K562 (cell line): ENCODE results near the gene UTP15. TPM values are rescaled to one million over a fixed set of nuclear protein-coding genes. Genes with fewer than 3 reads are reported as not detected.

Experiments used
- ATAC-seq: fragments of 200-7000 bp; cut with Tn5 transposase; 3 replicates; pipeline ENCODE4 v1.9.1; 2020; ENCODE audit warnings: moderate library complexity
- BruUV-seq: library from RNA; stranded (reverse); fragments of 400-500 nt; replicated peaks from 2 replicates; lab custom pipeline; 2021; lab: Mats Ljungman, UMichigan
- CTCF ChIA-PET: fragments of 300-600 bp; formaldehyde crosslinking; extraction: SDS; loops from one replicate; lab custom pipeline; 2021; ENCODE audit warnings: low intra/inter-chr PET ratio; lab: Yijun Ruan, JAX
- POLR2A ChIA-PET: fragments of 300-600, 350-650 bp; sonication (Branson Sonifier 250); formaldehyde crosslinking; extraction: SDS; loops from one replicate; lab custom pipeline; 2021; ENCODE audit warnings: antibody characterized with exemption, inconsistent platforms; lab: Yijun Ruan, JAX
- DNase-seq, 4 experiments: peaks; one replicate each; pipeline versions ENCODE4 v3.0.0 to v3.0.0-alpha.2; 2011 to 2018; ENCODE audit warnings: low spot score in 3 of 4, mixed read lengths in 3 of 4; ENCODE audit errors: extremely low read depth in 1 of 4
- FAIRE-seq: peaks from 2 replicates; lab custom pipeline; 2011; peaks lifted over from hg19 to GRCh38; lab: Jason Lieb, UNC
- H2AFZ ChIP-seq: 2 replicates; pipeline ENCODE4 v1.6.0; 2011; ENCODE audit warnings: low read depth, low read length, control low read depth, inconsistent platforms
- H3K27ac ChIP-seq: fragments of 200-600 bp; 3 replicates; pipeline ENCODE4 v1.8.0; 2011; ENCODE audit warnings: low read depth, mild to moderate bottlenecking, control low read depth, inconsistent platforms, low read length, moderate library complexity, mixed read lengths; ENCODE audit errors: extremely low read depth
- H3K27me3 ChIP-seq, 2 experiments: fragments of 300-600 bp in 1 of 2; 2 replicates in 1 of 2; 3 replicates in 1 of 2; pipeline versions ENCODE4 v1.6.0 to v1.8.0; 2011; ENCODE audit warnings: inconsistent platforms in 2 of 2, low read length in 2 of 2, mild to moderate bottlenecking in 1 of 2, mixed read lengths in 1 of 2, moderate library complexity in 1 of 2; ENCODE audit not compliant: control insufficient read depth in 2 of 2, insufficient read depth in 2 of 2
- H3K36me3 ChIP-seq: fragments of 300-600 bp; 3 replicates; pipeline ENCODE4 v1.8.0; 2011; ENCODE audit warnings: mild to moderate bottlenecking, low read length, inconsistent platforms; ENCODE audit not compliant: control insufficient read depth, insufficient read depth
- H3K4me1 ChIP-seq, 2 experiments: fragments of 200-600 bp in 1 of 2; replicated peaks in 1 of 2; 2 replicates in 1 of 2; 3 replicates in 1 of 2; pipeline versions ENCODE4 v1.5.1 to v1.8.0; 2011; ENCODE audit warnings: inconsistent platforms in 2 of 2, low read length in 2 of 2, mild to moderate bottlenecking in 1 of 2, mixed read lengths in 1 of 2, moderate library complexity in 1 of 2; ENCODE audit not compliant: control insufficient read depth in 2 of 2, insufficient read depth in 2 of 2
- H3K4me2 ChIP-seq: 2 replicates; pipeline ENCODE4 v1.6.1; 2011; ENCODE audit warnings: low read length, control low read depth, inconsistent platforms, mixed read lengths; ENCODE audit not compliant: insufficient read depth
- H3K4me3 ChIP-seq: fragments of 200-600 bp; sonication (generic), shearing (Covaris generic); 2 replicates; pipeline ENCODE4 v1.5.1; 2016; ENCODE audit warnings: control low read depth, inconsistent platforms
- H3K79me2 ChIP-seq: fragments of 200-600 bp; 3 replicates; pipeline ENCODE4 v1.8.0; 2011; ENCODE audit warnings: low read length, inconsistent platforms; ENCODE audit not compliant: control insufficient read depth, insufficient read depth
- H3K9ac ChIP-seq, 2 experiments: 2 replicates each; pipeline versions ENCODE4 v1.6.0 to v1.6.1; 2011; ENCODE audit warnings: low read depth in 2 of 2, low read length in 2 of 2, control low read depth in 1 of 2, inconsistent platforms in 1 of 2, mild to moderate bottlenecking in 1 of 2, mixed read lengths in 1 of 2; ENCODE audit not compliant: insufficient read depth in 1 of 2
- H3K9me1 ChIP-seq: one replicate; pipeline ENCODE4 v1.6.0; 2011; ENCODE audit warnings: inconsistent platforms, mild to moderate bottlenecking, low read length, moderate library complexity; ENCODE audit not compliant: control insufficient read depth, insufficient read depth
- H3K9me3 ChIP-seq: replicated peaks from 2 replicates; pipeline ENCODE4 v1.5.1; 2011; ENCODE audit warnings: low read depth, low read length, inconsistent platforms; ENCODE audit not compliant: control insufficient read depth, insufficient read depth
- H4K20me1 ChIP-seq: replicated peaks from 2 replicates; pipeline ENCODE4 v1.6.1; 2011; ENCODE audit warnings: low read length, inconsistent platforms, mixed read lengths; ENCODE audit not compliant: control insufficient read depth, insufficient read depth
- ATF7 ChIP-seq: fragments of 450-650 bp; IDR thresholded peaks from 2 replicates; pipeline ENCODE4 v1.7.1; 2014; ENCODE audit warnings: mild to moderate bottlenecking, moderate library complexity
- E2F5 ChIP-seq: sonication (generic); formaldehyde crosslinking; IDR thresholded peaks from 2 replicates; pipeline ENCODE4 v1.8.0; 2022; ENCODE audit warnings: mild to moderate bottlenecking, missing genetic modification reagents
- ELF2 ChIP-seq: fragments of 250-450 bp; sonication (Bioruptor Pico); IDR thresholded peaks from 2 replicates; pipeline ENCODE4 v1.5.0; 2021; ENCODE audit warnings: mild to moderate bottlenecking
- JUND ChIP-seq, 2 experiments: IDR thresholded peaks; 2 replicates in 1 of 2; 3 replicates in 1 of 2; pipeline ENCODE4 v1.6.1; 2011; ENCODE audit warnings: borderline replicate concordance in 2 of 2, low read depth in 2 of 2, low read length in 2 of 2, improper control_type of control experiment in 1 of 2, missing biosample characterization in 1 of 2, missing genetic modification characterization in 1 of 2, missing genetic modification reagents in 1 of 2
- KAT2B ChIP-seq: IDR thresholded peaks from one replicate; pipeline ENCODE4 v1.6.1; 2012; ENCODE audit warnings: low read depth, mild to moderate bottlenecking, control low read depth, inconsistent platforms, low read length, moderate library complexity
- NFXL1 ChIP-seq: fragments of 450-650 bp; formaldehyde crosslinking; IDR thresholded peaks from 2 replicates; pipeline ENCODE4 v1.4.0; 2021; ENCODE audit warnings: mild to moderate bottlenecking
- NR1H2 ChIP-seq: sonication (generic); formaldehyde crosslinking; IDR thresholded peaks from 2 replicates; pipeline ENCODE4 v1.4.0; 2020; ENCODE audit warnings: mild to moderate bottlenecking, missing genetic modification reagents
- PHF8 ChIP-seq: fragments of 200-600 bp; sonication (generic); IDR thresholded peaks from 2 replicates; pipeline ENCODE4 v1.6.1; 2012; ENCODE audit warnings: mixed run types, mild to moderate bottlenecking, inconsistent platforms, low read length, moderate library complexity, borderline replicate concordance
- SMARCA5 ChIP-seq: fragments of 450-650 bp; IDR thresholded peaks from 2 replicates; pipeline ENCODE4 v1.6.1; 2016
- THRAP3 ChIP-seq: fragments of 450-650 bp; IDR thresholded peaks from 2 replicates; pipeline ENCODE4 v1.6.1; 2016; ENCODE audit warnings: mild to moderate bottlenecking, inconsistent platforms, borderline replicate concordance
- U2AF1 ChIP-seq: fragments of 200-400 bp; formaldehyde crosslinking; optimal IDR thresholded peaks from 2 replicates; pipeline ENCODE3; 2017; ENCODE audit warnings: mild to moderate bottlenecking, low read depth, low read length, moderate library complexity
- ZNF232 ChIP-seq: sonication (generic); formaldehyde crosslinking; IDR thresholded peaks from 2 replicates; pipeline ENCODE4 v1.8.0; 2022; ENCODE audit warnings: mild to moderate bottlenecking, missing genetic modification reagents
- ZNF436 ChIP-seq: fragments of 250-450, 450-650 bp; sonication (Bioruptor Pico); formaldehyde crosslinking; IDR thresholded peaks from 2 replicates; pipeline ENCODE4 v1.7.0; 2020; ENCODE audit warnings: mild to moderate bottlenecking
- WGBS: fragments of 100-300 bp; shearing (Covaris generic); methylation state at CpG from one replicate; pipeline ENCODE4 v1.1.6; 2016; ENCODE audit warnings: low coverage, mixed read lengths; ENCODE audit not compliant: insufficient coverage; ENCODE audit errors: missing lambda C conversion rate; 5-methylcytosine and 5-hydroxymethylcytosine counted together
- in situ Hi-C: fragments of 300-500 bp; cut with MboI; formaldehyde crosslinking; loops from 4 replicates; pipeline ENCODE4 v1.15.0; 2018; ENCODE audit warnings: inconsistent platforms, mixed read lengths
- intact Hi-C: fragments of 100-400 bp; cut with micrococcal nuclease; formaldehyde crosslinking; loops from 2 replicates; pipeline ENCODE4 v1.14.2; 2022
- polyA plus RNA-seq, 8 experiments: library from polyadenylated mRNA; depleted of rRNA in 4 of 8; stranded (reverse) in 5 of 8; unstranded in 3 of 8; fragments of >200 nt; fragmentation: Nextera tagmentation in 2 of 8; fragmentation: Illumina TruSeq in 1 of 8; extraction: Ambion mirVana in 2 of 8; extraction: Trizol in 1 of 8; gene quantifications; 2 replicates each; pipeline versions ENCODE4 v1.2.1 to v1.2.3, GENCODE V29; 2011 to 2014; ENCODE audit warnings: inconsistent platforms in 1 of 8, missing spikeins in 1 of 8
- total RNA-seq, 7 experiments: library from RNA; depleted of rRNA in 6 of 7; stranded (reverse); fragments of >200 nt in 6 of 7; fragmentation: Illumina TruSeq in 2 of 7; extraction: Trizol in 2 of 7; gene quantifications; 2 replicates each; pipeline versions ENCODE4 v1.2.1 to v1.2.3, GENCODE V29; 2011 to 2021; ENCODE audit warnings: low replicate concordance in 1 of 7
- TF ChIP-seq, protein P1 (sequence below), 2 experiments: fragments of 200-800 bp in 1 of 2; sonication (Bioruptor generic) in 1 of 2; sonication (generic) in 1 of 2; formaldehyde crosslinking in 1 of 2; IDR thresholded peaks in 1 of 2; conservative IDR thresholded peaks in 1 of 2; 2 replicates each; pipeline versions ENCODE4 v1.5.0 to v1.6.1; 2016 to 2020; ENCODE audit warnings: missing compliant biosample characterization in 1 of 2, missing genetic modification characterization in 1 of 2, missing genetic modification reagents in 1 of 2

UTP15 gene
- total and polyA plus RNA-seq, 9 of the 15 experiments (the other 6 are each of a cell fraction or from before 2014, with no cell fraction given) = 28.1 to 49.3 (median 37.0) TPM

- Histone ChIP-seq H2AFZ (no peak overlapping the region), H3K4me3 (no peak overlapping the region), H3K27me3 (peaks cover 12 to 17% of the 10 kb centered on the region in 2 experiments; a peak in 4 of 5 replicates), H3K4me2 (no peak overlapping the region), H3K27ac (no peak overlapping the region), H3K4me1 (no peaks in the 10 kb centered on the region; a peak in 1 of 5 replicates), H3K79me2 (no peaks in the 10 kb centered on the region), H3K36me3 (no peaks in the 10 kb centered on the region), H4K20me1 (no peaks in the 10 kb centered on the region), H3K9me1 (no peaks in the 10 kb centered on the region), H3K9ac (no peak overlapping the region), H3K9me3 (no peaks in the 10 kb centered on the region)
- ATAC-seq = no peak
- POLR2A ChIA-PET = interaction anchor here (0.7 kb wide), 1 partner anchor 170 kb away, joined by 3 read pairs; no protein-coding TSS in a partner anchor
- in situ Hi-C loops (no loop called here), intact Hi-C loops (no loop called here)
- DNase-seq = no peak
- TF ChIP-seq E2F5 (CRISPR knock-in tag) = no peak
- no peak for TF ChIP-seq JUND (IDR thresholded peaks at IDR 0.05; ENCODE audit: borderline replicate concordance, low read depth, low read length)
- no peak for TF ChIP-seq JUND (tag; IDR thresholded peaks at IDR 0.05; ENCODE audit: borderline replicate concordance, low read depth, low read length)
- no peak for TF ChIP-seq ZNF232 (CRISPR knock-in tag)
- TF ChIP-seq, protein P1, sequence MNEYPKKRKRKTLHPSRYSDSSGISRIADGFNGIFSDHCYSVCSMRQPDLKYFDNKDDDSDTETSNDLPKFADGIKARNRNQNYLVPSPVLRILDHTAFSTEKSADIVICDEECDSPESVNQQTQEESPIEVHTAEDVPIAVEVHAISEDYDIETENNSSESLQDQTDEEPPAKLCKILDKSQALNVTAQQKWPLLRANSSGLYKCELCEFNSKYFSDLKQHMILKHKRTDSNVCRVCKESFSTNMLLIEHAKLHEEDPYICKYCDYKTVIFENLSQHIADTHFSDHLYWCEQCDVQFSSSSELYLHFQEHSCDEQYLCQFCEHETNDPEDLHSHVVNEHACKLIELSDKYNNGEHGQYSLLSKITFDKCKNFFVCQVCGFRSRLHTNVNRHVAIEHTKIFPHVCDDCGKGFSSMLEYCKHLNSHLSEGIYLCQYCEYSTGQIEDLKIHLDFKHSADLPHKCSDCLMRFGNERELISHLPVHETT (CRISPR knock-in tag; conservative IDR thresholded peaks at IDR 0.05 in 1 of 2, IDR thresholded peaks at IDR 0.05 in 1 of 2) = no peak
- no peak for TF ChIP-seq ZNF436 (CRISPR knock-in tag)
- TF ChIP-seq NFXL1 = no peak
- TF ChIP-seq PHF8 = no peak
- TF ChIP-seq NR1H2 = no peak
- TF ChIP-seq SMARCA5 = no peak
- no peak for TF ChIP-seq ATF7
- no peak for TF ChIP-seq KAT2B
- no peak for TF ChIP-seq U2AF1
- no peak for TF ChIP-seq ELF2 (CRISPR knock-in tag)
- no peak for TF ChIP-seq THRAP3
- FAIRE-seq = no peak
- CTCF ChIA-PET = interaction anchor here (0.8 kb wide), 1 partner anchor 15 kb away, joined by 4 read pairs; no protein-coding TSS in a partner anchor
- WGBS = 7% methylated on average over 2 of the region's 2 CpGs
- BruUV-seq = no TSS peak
Measured at GRCh38 chr5:73534971-73535370, 30.6 kb upstream of the UTP15 start.
